PC-3 (cell line): ENCODE measurements around the gene GRK2. TPM values are rescaled to one million over a fixed set of nuclear protein-coding genes. Genes with fewer than 3 reads are reported as not detected.

Experiments used
- ATAC-seq: fragments of 200-7000 bp; cut with Tn5 transposase; 2 replicates; pipeline ENCODE4 v1.9.1; 2020; ENCODE audit warnings: mild to moderate bottlenecking, moderate library complexity
- BruUV-seq: library from RNA; stranded (reverse); fragments of 400-500 nt; replicated peaks from 2 replicates; lab custom pipeline; 2021; lab: Mats Ljungman, UMichigan
- CTCF ChIA-PET: fragments of 300-600 bp; sonication (Branson Sonifier 250); formaldehyde crosslinking; loops from one replicate; lab custom pipeline; 2022; ENCODE audit warnings: antibody characterized with exemption; lab: Charles Lee
- POLR2A ChIA-PET: fragments of 300-600 bp; sonication (Branson Sonifier 250); formaldehyde crosslinking; loops from one replicate; lab custom pipeline; 2022; ENCODE audit warnings: antibody characterized with exemption; ENCODE audit not compliant: unreplicated experiment; lab: Charles Lee
- DNase-seq: peaks from one replicate; pipeline ENCODE4 v3.0.0-alpha.2; 2015
- H2AFZ ChIP-seq: fragments of 300-600 bp; sonication (generic); 2 replicates; pipeline ENCODE4 v1.6.0; 2016; ENCODE audit warnings: antibody characterized with exemption, low read length
- H3F3A ChIP-seq: fragments of 300-600 bp; sonication (generic); one replicate; pipeline ENCODE4 v1.6.0; 2017; ENCODE audit warnings: antibody characterized with exemption, low read length, control low read depth, mild to moderate bottlenecking; ENCODE audit not compliant: unreplicated experiment
- H3K27ac ChIP-seq: fragments of 300-600 bp; sonication (generic); 2 replicates; pipeline ENCODE4 v1.5.1; 2016; ENCODE audit warnings: mild to moderate bottlenecking, low read length
- H3K27me3 ChIP-seq: fragments of 300-600 bp; sonication (generic); 2 replicates; pipeline ENCODE4 v1.6.1; 2016; ENCODE audit warnings: low read length, mixed read lengths
- H3K36me3 ChIP-seq: fragments of 300-600 bp; sonication (generic); 2 replicates; pipeline ENCODE4 v1.6.1; 2016; ENCODE audit warnings: low read depth, mixed run types, low read length, mixed read lengths
- H3K4me1 ChIP-seq: fragments of 300-600 bp; sonication (generic); 2 replicates; pipeline ENCODE4 v1.5.1; 2016; ENCODE audit warnings: low read length; ENCODE audit not compliant: insufficient read depth
- H3K4me2 ChIP-seq: fragments of 300-600 bp; sonication (generic); 2 replicates; pipeline ENCODE4 v1.6.0; 2016; ENCODE audit warnings: low read length
- H3K4me3 ChIP-seq: fragments of 300-600 bp; sonication (generic); 2 replicates; pipeline ENCODE4 v1.5.1; 2016; ENCODE audit warnings: mild to moderate bottlenecking, low read length, mixed read lengths
- H3K79me2 ChIP-seq: fragments of 300-600 bp; sonication (generic); 2 replicates; pipeline ENCODE4 v1.6.1; 2017; ENCODE audit warnings: low read length, mixed read lengths
- H3K9ac ChIP-seq: fragments of 300-600 bp; sonication (generic); 2 replicates; pipeline ENCODE4 v1.6.0; 2016; ENCODE audit warnings: mild to moderate bottlenecking, low read length
- H3K9me2 ChIP-seq: fragments of 300-600 bp; sonication (generic); replicated peaks from 2 replicates; pipeline ENCODE4 v1.6.1; 2016; ENCODE audit warnings: mixed run types, low read length, mixed read lengths
- H3K9me3 ChIP-seq: fragments of 300-600 bp; sonication (generic); 2 replicates; pipeline ENCODE4 v1.6.1; 2016; ENCODE audit warnings: low read length, mixed read lengths
- H4K20me1 ChIP-seq: fragments of 300-600 bp; sonication (generic); 2 replicates; pipeline ENCODE4 v1.6.1; 2016; ENCODE audit warnings: low read length, mixed read lengths
- CTCF ChIP-seq: fragments of 300-600 bp; sonication (generic); conservative IDR thresholded peaks from 2 replicates; pipeline ENCODE4 v1.5.1; 2017; ENCODE audit warnings: antibody characterized with exemption, low read depth, mild to moderate bottlenecking, low read length
- EZH2 ChIP-seq: fragments of 300-600 bp; sonication (generic); IDR thresholded peaks from one replicate; pipeline ENCODE4 v1.6.1; 2017; ENCODE audit warnings: antibody characterized with exemption, mild to moderate bottlenecking, low read length; ENCODE audit not compliant: unreplicated experiment
- EZH2phosphoT487 ChIP-seq: fragments of 300-600 bp; sonication (generic); IDR thresholded peaks from 2 replicates; pipeline ENCODE4 v1.6.1; 2018; ENCODE audit warnings: mild to moderate bottlenecking, antibody characterized with exemption, low read length, borderline replicate concordance
- intact Hi-C: fragments of 100-400 bp; cut with micrococcal nuclease; formaldehyde crosslinking; loops from 2 replicates; pipeline ENCODE4 v1.9.0; 2023
- total RNA-seq: library from RNA; depleted of rRNA; stranded (reverse); fragments of >200 nt; gene quantifications from 2 replicates; pipeline ENCODE4 v1.2.3, GENCODE V29; 2014

Gene GRK2
- total RNA-seq, 1 experiment from 2014 or later = 103 TPM

- peaks cover 5% of the 10 kb centered on the region; the same call in 1 of the 2 replicates for H3K36me3 ChIP-seq
- no TSS peak for BruUV-seq
- TF ChIP-seq CTCF (peak; percentile 33; the same call in 1 of the 2 replicates), EZH2phosphoT487 (no peak)
- H3K27ac ChIP-seq = no peak overlapping the region
- H3K9me3 ChIP-seq = no peaks in the 10 kb centered on the region
- H3K27me3 ChIP-seq = no peaks in the 10 kb centered on the region
- CTCF ChIA-PET = interaction anchor here (0.6 to 2.7 kb wide), 4 partner anchors 56 to 150 kb away, joined by 3 to 25 read pairs (median 4); partner anchors contain the start of gene KDM2A
- no peak overlapping the region for H3K9ac ChIP-seq
- H2AFZ ChIP-seq = peak overlapping the region; percentile 86; the same call in 1 of the 2 replicates
- H3K4me3 ChIP-seq = peak overlapping the region; percentile 57
- no peak for ATAC-seq
- H3K4me1 ChIP-seq = peaks cover 21% of the 10 kb centered on the region
- H3F3A ChIP-seq = peaks cover 16% of the 10 kb centered on the region
- H3K9me2 ChIP-seq = no peaks in the 10 kb centered on the region
- H4K20me1 ChIP-seq = no peaks in the 10 kb centered on the region
- H3K79me2 ChIP-seq = peaks cover under 1% of the 10 kb centered on the region; the same call in 1 of the 2 replicates
- intact Hi-C loops = loop anchor here (5.0 kb wide), 1 partner anchor 111 kb away; the partner anchor contains the start of gene CLCF1
- no peak for DNase-seq
- POLR2A ChIA-PET = no interaction called here
- H3K4me2 ChIP-seq = peak overlapping the region; percentile 89
These were observed 4.7 kb upstream of the GRK2 start for GRCh38 chr11:67261640-67261945.

- no peak overlapping the region for H3K27ac ChIP-seq
These were observed 4.2 kb upstream of the GRK2 start for GRCh38 chr11:67261946-67262681.

More at GRCh38 chr11:67261946-67262681, 4.2 kb upstream of the GRK2 start:
- no peaks in the 10 kb centered on the region for H3K9me2 ChIP-seq
- no TSS peak for BruUV-seq
- ChIA-PET CTCF (interaction anchor here (0.6 to 2.7 kb wide), 5 partner anchors 22 to 1332 kb away, joined by 3 to 25 read pairs (median 4); partner anchors contain the start of gene KDM2A), POLR2A (no interaction called here)
- TF ChIP-seq CTCF (0 out of 2 replicates have a peak, but pooled peaks have one; percentile 7), EZH2phosphoT487 (no peak), EZH2 (no peak)
- H3F3A ChIP-seq = peaks cover 11% of the 10 kb centered on the region
- H4K20me1 ChIP-seq = no peaks in the 10 kb centered on the region
- H3K4me1 ChIP-seq = peaks cover 21% of the 10 kb centered on the region
- DNase-seq = no peak
- peak overlapping the region; percentile 89 for H3K4me2 ChIP-seq
- peaks cover 6% of the 10 kb centered on the region for H3K79me2 ChIP-seq
- 0 out of 2 replicates have a peak, but pooled peaks cover under 1% of the 10 kb centered on the region for H3K36me3 ChIP-seq
- no peaks in the 10 kb centered on the region for H3K27me3 ChIP-seq
- peak overlapping the region; percentile 86; the same call in 1 of the 2 replicates for H2AFZ ChIP-seq
- H3K9me3 ChIP-seq = no peaks in the 10 kb centered on the region
- H3K4me3 ChIP-seq = no peak overlapping the region; the same call in 1 of the 2 replicates
- H3K9ac ChIP-seq = no peak overlapping the region
- ATAC-seq = no peak
- intact Hi-C loops = loop anchor here (5.0 kb wide), 1 partner anchor 110 kb away; the partner anchor contains the start of gene CLCF1
